Stimulated activated CD8-positive, alpha-beta memory T cell treated with anti-CD3 and anti-CD28 coated beads, Interleukin-15, amount 100 ng/mL, for 4 hours (primary cell): Measurements from ENCODE around the gene MTG1.
A peak's percentile ranks its signal among the peaks of the same experiment; 100 is the strongest.

Experiments used
- DNase-seq, 2 donors: peaks; one replicate each; pipeline ENCODE4 v3.0.0-alpha.2; 2020; ENCODE audit warnings: low read depth in 2 of 2

Gene MTG1

GRCh38 chr10:133394064-133394663, at the start of gene MTG1:
Gene MTG1 (plus strand): TSS chr10:133394157. CDS start chr10:133394221, 64 bp downstream.
- peak; percentile 86 to 89 for DNase-seq

- no peak for DNase-seq
Measured at GRCh38 chr10:133344236-133344635, 49.7 kb upstream of the MTG1 start.

- no peak for DNase-seq
Measured at GRCh38 chr10:133346413-133346812, 47.5 kb upstream of the MTG1 start.

- no peak for DNase-seq
Measured at GRCh38 chr10:133347710-133348517, 46.0 kb upstream of the MTG1 start.

GRCh38 chr10:133349160-133349568, 44.8 kb upstream of the MTG1 start:
- DNase-seq = no peak

GRCh38 chr10:133349577-133350011, 44.4 kb upstream of the MTG1 start:
- no peak for DNase-seq

- no peak for DNase-seq
Measured at GRCh38 chr10:133350283-133350949, 43.5 kb upstream of the MTG1 start.

- no peak for DNase-seq
Measured at GRCh38 chr10:133350950-133351329, 43.0 kb upstream of the MTG1 start.

- no peak for DNase-seq
Measured at GRCh38 chr10:133351408-133352318, 42.3 kb upstream of the MTG1 start.

- DNase-seq = no peak
Measured at GRCh38 chr10:133353202-133353959, 40.6 kb upstream of the MTG1 start.

- no peak for DNase-seq
Measured at GRCh38 chr10:133353988-133354605, 39.9 kb upstream of the MTG1 start.

- no peak for DNase-seq
Measured at GRCh38 chr10:133354672-133355240, 39.2 kb upstream of the MTG1 start.

GRCh38 chr10:133355266-133355665, 38.7 kb upstream of the MTG1 start:
- no peak for DNase-seq

- DNase-seq = no peak
Measured at GRCh38 chr10:133355991-133356390, 38.0 kb upstream of the MTG1 start.

GRCh38 chr10:133356549-133357284, 37.2 kb upstream of the MTG1 start:
- no peak for DNase-seq

GRCh38 chr10:133357285-133358161, 36.4 kb upstream of the MTG1 start, which contains the start of gene FUOM:
Gene FUOM (minus strand): TSS chr10:133358019. CDS start chr10:133358007, 12 bp downstream.
- peak; percentile 50 to 64 for DNase-seq

GRCh38 chr10:133358162-133358924, 35.6 kb upstream of the MTG1 start:
- no peak for DNase-seq

- no peak for DNase-seq
Measured at GRCh38 chr10:133358925-133359310, 35.0 kb upstream of the MTG1 start.
